HFFc6 (cell line): ENCODE results near the gene RSAD1. TPM values are rescaled to one million over a fixed set of nuclear protein-coding genes. Genes with fewer than 3 reads are reported as not detected.

ENCODE experiments used
- DNase-seq: peaks from one replicate; pipeline ENCODE4 v3.0.0-alpha.2; 2018
- H3K27ac Mint-ChIP-seq: 2 replicates; pipeline ENCODE4 v1.8.0; 2020; ENCODE audit warnings: mild to moderate bottlenecking, mixed read lengths
- H3K27me3 Mint-ChIP-seq: 2 replicates; pipeline ENCODE4 v1.8.0; 2021; ENCODE audit warnings: mild to moderate bottlenecking, moderate library complexity, mixed read lengths; ENCODE audit not compliant: insufficient read depth
- H3K36me3 Mint-ChIP-seq: 2 replicates; pipeline ENCODE4 v1.8.0; 2021; ENCODE audit warnings: low read depth, mixed read lengths
- H3K4me1 Mint-ChIP-seq: 2 replicates; pipeline ENCODE4 v1.8.0; 2020; ENCODE audit warnings: low read depth, mixed read lengths
- H3K4me3 Mint-ChIP-seq: 2 replicates; pipeline ENCODE4 v1.8.0; 2020; ENCODE audit warnings: mild to moderate bottlenecking, moderate library complexity, mixed read lengths
- H3K9me3 Mint-ChIP-seq: 2 replicates; pipeline ENCODE4 v1.8.0; 2020; ENCODE audit warnings: mild to moderate bottlenecking, mixed read lengths
- total RNA-seq, 6 experiments: library from RNA; stranded (reverse); fragmentation: NEBNext Ultra II Directional; extraction: Animal tissue kit (Norgen Biotek cat#: 25700); gene quantifications; 2 replicates in 1 of 6; 3 replicates in 5 of 6; pipeline ENCODE4 v1.2.3, GENCODE V29; 2021
- TF ChIP-seq, protein P1 (sequence below): fragments of 200-600 bp; sonication (generic); IDR thresholded peaks from 2 replicates; pipeline ENCODE4 v1.5.0; 2021; ENCODE audit warnings: antibody characterized with exemption, mild to moderate bottlenecking

Gene RSAD1
- total RNA-seq, 6 experiments from 2014 or later = 14.9 to 20.4 (median 17.5) TPM

DNA sequence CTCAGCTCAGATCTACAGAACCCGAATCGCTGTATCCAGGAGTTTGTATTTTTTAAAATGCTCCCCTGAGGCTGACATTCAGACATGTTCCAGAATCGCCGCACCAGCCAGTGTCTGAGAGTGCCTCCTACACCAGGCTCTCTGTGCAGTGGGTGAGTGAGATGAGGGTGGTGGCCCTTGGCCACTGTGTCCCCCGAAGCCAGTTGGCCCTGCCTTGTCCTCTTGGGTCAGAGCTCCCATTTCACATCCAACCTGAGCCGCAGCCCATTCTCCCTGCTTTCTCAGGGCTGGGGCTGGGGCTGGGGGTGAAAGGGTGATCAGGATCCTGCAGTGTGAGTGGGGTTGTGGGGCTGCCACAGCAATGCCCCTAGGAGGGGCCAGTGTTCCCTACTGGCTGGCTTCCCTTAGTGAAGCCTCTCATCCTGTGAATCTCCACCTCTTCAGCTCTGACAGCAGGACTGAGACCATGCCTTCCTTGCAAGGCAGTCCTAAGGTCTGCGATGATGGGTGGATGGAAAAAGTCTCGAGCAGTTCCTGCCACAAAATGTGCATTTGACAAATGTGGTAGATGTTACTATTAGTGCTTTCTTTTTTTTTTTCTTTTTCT, 16.7 kb downstream of the RSAD1 start:
- Mint-ChIP-seq H3K27ac (no peak overlapping the region), H3K27me3 (peaks cover 10% of the 10 kb centered on the region; the same call in 1 of the 2 replicates), H3K36me3 (no peaks in the 10 kb centered on the region), H3K4me1 (peaks cover 8% of the 10 kb centered on the region), H3K4me3 (no peak overlapping the region), H3K9me3 (no peaks in the 10 kb centered on the region)
- no peak for DNase-seq
- TF ChIP-seq, protein P1, sequence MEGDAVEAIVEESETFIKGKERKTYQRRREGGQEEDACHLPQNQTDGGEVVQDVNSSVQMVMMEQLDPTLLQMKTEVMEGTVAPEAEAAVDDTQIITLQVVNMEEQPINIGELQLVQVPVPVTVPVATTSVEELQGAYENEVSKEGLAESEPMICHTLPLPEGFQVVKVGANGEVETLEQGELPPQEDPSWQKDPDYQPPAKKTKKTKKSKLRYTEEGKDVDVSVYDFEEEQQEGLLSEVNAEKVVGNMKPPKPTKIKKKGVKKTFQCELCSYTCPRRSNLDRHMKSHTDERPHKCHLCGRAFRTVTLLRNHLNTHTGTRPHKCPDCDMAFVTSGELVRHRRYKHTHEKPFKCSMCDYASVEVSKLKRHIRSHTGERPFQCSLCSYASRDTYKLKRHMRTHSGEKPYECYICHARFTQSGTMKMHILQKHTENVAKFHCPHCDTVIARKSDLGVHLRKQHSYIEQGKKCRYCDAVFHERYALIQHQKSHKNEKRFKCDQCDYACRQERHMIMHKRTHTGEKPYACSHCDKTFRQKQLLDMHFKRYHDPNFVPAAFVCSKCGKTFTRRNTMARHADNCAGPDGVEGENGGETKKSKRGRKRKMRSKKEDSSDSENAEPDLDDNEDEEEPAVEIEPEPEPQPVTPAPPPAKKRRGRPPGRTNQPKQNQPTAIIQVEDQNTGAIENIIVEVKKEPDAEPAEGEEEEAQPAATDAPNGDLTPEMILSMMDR = no peak

DNA sequence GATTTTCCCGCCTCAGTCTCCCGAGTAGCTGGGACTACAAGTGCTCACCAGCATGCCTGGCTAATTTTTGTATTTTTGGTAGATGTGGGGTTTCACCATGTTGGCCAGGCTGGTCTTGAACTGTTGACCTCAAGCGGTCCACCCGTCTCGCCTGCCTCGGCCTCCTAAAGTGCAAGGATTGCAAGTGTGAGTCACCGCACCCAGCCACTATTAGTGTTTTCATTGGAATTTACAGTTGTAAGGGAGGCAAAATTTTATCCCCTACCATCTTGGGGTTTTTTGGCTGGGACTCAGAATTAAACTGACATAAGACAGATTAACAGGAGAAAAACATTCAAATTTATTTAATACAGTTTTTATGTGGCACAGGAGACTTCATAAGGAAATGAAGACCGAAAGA, 17.3 kb downstream of the RSAD1 start:
- no peak overlapping the region for H3K4me3 Mint-ChIP-seq
- H3K4me1 Mint-ChIP-seq = peaks cover 8% of the 10 kb centered on the region
- no peak for DNase-seq
- no peak overlapping the region for H3K27ac Mint-ChIP-seq
- H3K9me3 Mint-ChIP-seq = no peaks in the 10 kb centered on the region
- TF ChIP-seq, protein P1 = no peak
- no peaks in the 10 kb centered on the region for H3K36me3 Mint-ChIP-seq
- peaks cover 10% of the 10 kb centered on the region; the same call in 1 of the 2 replicates for H3K27me3 Mint-ChIP-seq

DNA sequence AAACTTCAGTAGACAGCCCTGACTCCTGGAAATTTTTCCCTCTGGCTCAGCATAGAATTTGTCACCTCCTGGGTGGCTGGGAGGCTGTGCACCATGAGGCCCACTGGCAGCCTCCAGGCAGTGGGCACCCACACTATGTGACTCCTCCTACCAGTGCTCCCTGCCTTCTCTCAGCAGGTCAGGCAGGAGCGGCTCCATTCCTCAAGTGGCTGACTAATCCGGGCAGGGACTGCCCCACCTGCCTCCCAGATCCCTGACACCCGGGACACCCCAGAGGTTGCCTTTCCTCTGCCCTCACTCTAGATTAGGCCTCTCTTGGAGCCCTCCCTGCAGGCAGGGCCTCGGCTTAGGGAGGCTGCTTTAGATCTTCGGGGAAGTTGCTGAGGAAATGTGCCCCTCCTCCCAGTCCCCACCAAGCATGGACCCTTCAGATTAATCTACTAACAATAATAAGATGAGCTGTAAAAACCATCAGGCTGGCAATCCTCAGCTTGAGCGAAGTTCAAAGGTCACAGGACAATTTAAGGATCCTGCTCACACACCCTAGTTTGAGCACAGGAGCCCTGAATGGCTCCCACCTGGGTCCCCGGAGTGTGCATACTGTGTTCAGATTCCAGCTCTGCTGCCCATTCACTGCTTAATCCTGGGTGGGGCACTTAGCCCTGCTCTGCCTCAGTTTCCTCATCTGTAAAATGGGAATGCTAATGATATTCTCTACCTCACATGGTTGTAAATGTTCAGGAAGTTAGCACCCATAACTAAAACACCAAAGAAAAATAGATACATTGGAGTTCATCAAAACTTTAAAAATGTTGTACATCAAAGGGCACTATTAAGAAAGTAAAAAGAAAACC, 19.6 kb downstream of the RSAD1 start:
- Mint-ChIP-seq H3K27ac (no peak overlapping the region), H3K9me3 (no peaks in the 10 kb centered on the region), H3K4me1 (peaks cover 8% of the 10 kb centered on the region), H3K4me3 (no peak overlapping the region), H3K36me3 (no peaks in the 10 kb centered on the region), H3K27me3 (peaks cover 11% of the 10 kb centered on the region; the same call in 1 of the 2 replicates)
- TF ChIP-seq, protein P1 = no peak
- DNase-seq = no peak

DNA sequence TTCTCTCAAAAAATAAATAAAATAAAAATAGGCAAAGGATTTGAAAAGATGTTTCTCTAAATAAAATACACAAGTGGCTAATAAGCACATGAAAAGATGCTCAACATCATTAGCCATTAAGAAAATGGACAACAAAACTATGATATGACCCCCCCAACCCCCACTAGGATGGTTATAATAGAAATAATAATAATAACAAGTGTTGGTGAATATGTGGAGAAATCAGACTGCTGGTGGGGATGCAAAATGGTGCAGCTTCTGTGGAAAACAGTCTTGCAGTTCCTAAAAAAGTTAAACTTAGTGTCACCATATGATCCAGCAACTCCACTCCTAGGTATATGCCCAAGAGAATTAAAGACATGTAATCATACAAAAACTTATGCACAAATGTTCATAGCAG, 20.6 kb downstream of the RSAD1 start:
- DNase-seq = no peak
- Mint-ChIP-seq H3K4me1 (peaks cover 15% of the 10 kb centered on the region), H3K27me3 (peaks cover 11% of the 10 kb centered on the region), H3K9me3 (no peaks in the 10 kb centered on the region), H3K36me3 (no peaks in the 10 kb centered on the region), H3K4me3 (no peak overlapping the region), H3K27ac (no peak overlapping the region)
- TF ChIP-seq, protein P1 = no peak

DNA sequence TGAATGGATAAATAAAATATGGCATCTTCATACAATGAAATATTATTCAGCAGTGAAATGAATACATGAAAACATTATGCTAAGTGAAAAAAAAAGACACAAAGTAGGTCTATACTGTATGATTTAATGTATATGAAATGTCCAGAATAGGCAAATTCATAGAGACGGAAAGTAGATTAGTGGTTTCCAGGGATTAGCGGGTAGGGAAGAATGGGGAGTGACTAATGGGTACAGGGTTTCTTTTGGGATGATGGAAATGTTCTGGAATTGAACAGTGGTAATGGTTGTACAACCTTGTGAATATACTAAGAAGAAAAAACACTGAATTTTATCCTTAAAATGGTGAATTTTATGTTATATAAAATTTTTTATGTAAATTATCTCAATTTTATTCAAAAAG, 21.1 kb downstream of the RSAD1 start:
- peaks cover 11% of the 10 kb centered on the region for H3K27me3 Mint-ChIP-seq
- no peak overlapping the region for H3K27ac Mint-ChIP-seq
- H3K4me1 Mint-ChIP-seq = peaks cover 15% of the 10 kb centered on the region
- TF ChIP-seq, protein P1 = no peak
- no peaks in the 10 kb centered on the region for H3K9me3 Mint-ChIP-seq
- H3K4me3 Mint-ChIP-seq = no peak overlapping the region
- no peaks in the 10 kb centered on the region for H3K36me3 Mint-ChIP-seq
- no peak for DNase-seq
